Measurements from ENCODE around the gene NAV1. TPM values are rescaled to one million over a fixed set of nuclear protein-coding genes. Genes with fewer than 3 reads are reported as not detected.
"Not testable (repeated sequence)": the region's sequence is repeated elsewhere in the genome, so short reads cannot be mapped to it uniquely, and the experiment has no call there.

The NAV1 gene
- total RNA-seq, 2 experiments from 2014 or later = 2.8 to 4.3 TPM

GRCh38 chr1:201576914-201577313, 38.0 kb downstream of the NAV1 start:
- H3K9me3 Mint-ChIP-seq = no peaks in the 10 kb centered on the region
- H3K27me3 ChIP-seq (ENCODE audit: control insufficient read depth in 1 of 2, insufficient read depth in 2 of 2, low read length in 2 of 2) = no peaks in the 10 kb centered on the region
- H3K4me1 Mint-ChIP-seq (ENCODE audit: low read depth) = peaks cover 13% of the 10 kb centered on the region
- H3K4me3 Mint-ChIP-seq = no peak overlapping the region
- H3K27ac ChIP-seq (ENCODE audit: low read depth in 1 of 2, low read length in 2 of 2) = no peak overlapping the region
- no peak for DNase-seq
- no peaks in the 10 kb centered on the region for H3K36me3 Mint-ChIP-seq (ENCODE audit: low read depth)
- TF ChIP-seq CTCF (IDR thresholded peaks at IDR 0.05) = no peak
- no peak for ATAC-seq (ENCODE audit: poor library complexity)
- H3K27me3 Mint-ChIP-seq = no peaks in the 10 kb centered on the region
- H3K4me1 ChIP-seq (ENCODE audit: insufficient read depth, low read length) = peaks cover 5% of the 10 kb centered on the region
- H3K9me3 ChIP-seq (ENCODE audit: control insufficient read depth in 1 of 2, insufficient read depth in 1 of 2, low read length in 2 of 2) = no peaks in the 10 kb centered on the region
- intact Hi-C loops (cut with DNase I, micrococcal nuclease) = no loop called here
- ChIA-PET POLR2A (no interaction called here), CTCF (no interaction called here)
- no peak overlapping the region for H3K4me3 ChIP-seq (ENCODE audit: low read length)
- no peak overlapping the region for H3K27ac Mint-ChIP-seq
- no peaks in the 10 kb centered on the region for H3K36me3 ChIP-seq (ENCODE audit: insufficient read depth, low read length)

- H3K36me3 ChIP-seq (ENCODE audit: insufficient read depth, low read length) = no peaks in the 10 kb centered on the region
- ChIA-PET CTCF (no interaction called here), POLR2A (no interaction called here)
- no peak for TF ChIP-seq CTCF (IDR thresholded peaks at IDR 0.05)
- ATAC-seq (ENCODE audit: poor library complexity) (no peak), DNase-seq (no peak)
- no peaks in the 10 kb centered on the region for H3K9me3 Mint-ChIP-seq
- H3K27me3 Mint-ChIP-seq = no peaks in the 10 kb centered on the region
- H3K4me3 Mint-ChIP-seq = no peak overlapping the region
- no peak overlapping the region for H3K27ac Mint-ChIP-seq
- no peaks in the 10 kb centered on the region for H3K27me3 ChIP-seq (ENCODE audit: control insufficient read depth in 1 of 2, insufficient read depth in 2 of 2, low read length in 2 of 2)
- H3K4me1 Mint-ChIP-seq (ENCODE audit: low read depth) = peaks cover 5% of the 10 kb centered on the region
- intact Hi-C loops (cut with DNase I, micrococcal nuclease) = no loop called here
- peaks cover 2% of the 10 kb centered on the region for H3K4me1 ChIP-seq (ENCODE audit: insufficient read depth, low read length)
- no peak overlapping the region for H3K27ac ChIP-seq (ENCODE audit: low read depth in 1 of 2, low read length in 2 of 2)
- H3K4me3 ChIP-seq (ENCODE audit: low read length) = no peak overlapping the region
- H3K36me3 Mint-ChIP-seq (ENCODE audit: low read depth) = no peaks in the 10 kb centered on the region
- H3K9me3 ChIP-seq (ENCODE audit: control insufficient read depth in 1 of 2, insufficient read depth in 1 of 2, low read length in 2 of 2) = no peaks in the 10 kb centered on the region
These were observed 39.3 kb downstream of the NAV1 start for GRCh38 chr1:201578008-201578888.

GRCh38 chr1:201581371-201581770, 42.4 kb downstream of the NAV1 start:
- CTCF ChIA-PET; H3K36me3 ChIP-seq (ENCODE audit: insufficient read depth, low read length); H3K27ac ChIP-seq (ENCODE audit: low read depth in 1 of 2, low read length in 2 of 2); H3K4me3 Mint-ChIP-seq; H3K27me3 Mint-ChIP-seq; ATAC-seq (ENCODE audit: poor library complexity); H3K4me3 ChIP-seq (ENCODE audit: low read length); H3K27ac Mint-ChIP-seq; H3K27me3 ChIP-seq (ENCODE audit: control insufficient read depth in 1 of 2, insufficient read depth in 2 of 2, low read length in 2 of 2); POLR2A ChIA-PET; H3K4me1 ChIP-seq (ENCODE audit: insufficient read depth, low read length); DNase-seq; intact Hi-C loops (cut with DNase I, micrococcal nuclease); H3K9me3 ChIP-seq (ENCODE audit: control insufficient read depth in 1 of 2, insufficient read depth in 1 of 2, low read length in 2 of 2); H3K36me3 Mint-ChIP-seq (ENCODE audit: low read depth); H3K9me3 Mint-ChIP-seq; H3K4me1 Mint-ChIP-seq (ENCODE audit: low read depth): not testable (repeated sequence)
